IPS DF 6.9 (cell line): ENCODE data around the gene C1QTNF7.

Experiments
- DNase-seq: peaks from one replicate; pipeline ENCODE4 v3.0.0-alpha.2; 2013; ENCODE audit warnings: low read depth, low spot score
- H3K27ac ChIP-seq: one replicate; pipeline ENCODE4 v1.5.1; 2013; ENCODE audit warnings: low read length, control low read depth
- H3K27me3 ChIP-seq: 2 replicates; pipeline ENCODE4 v1.6.1; 2013; ENCODE audit warnings: mild to moderate bottlenecking, low read length; ENCODE audit not compliant: control insufficient read depth, insufficient read depth
- H3K36me3 ChIP-seq: 2 replicates; pipeline ENCODE4 v1.6.1; 2013; ENCODE audit warnings: low read length; ENCODE audit not compliant: control insufficient read depth, insufficient read depth
- H3K4me1 ChIP-seq: 2 replicates; pipeline ENCODE4 v1.6.1; 2013; ENCODE audit warnings: low read length; ENCODE audit not compliant: control insufficient read depth, insufficient read depth
- H3K4me3 ChIP-seq: 2 replicates; pipeline ENCODE4 v1.5.1; 2013; ENCODE audit warnings: mild to moderate bottlenecking, low read length
- H3K9me3 ChIP-seq: 2 replicates; pipeline ENCODE4 v1.6.1; 2013; ENCODE audit warnings: low read length, inconsistent platforms; ENCODE audit not compliant: control insufficient read depth, insufficient read depth
- WGBS: extraction: QIAGEN DNeasy Blood & Tissue Kit; methylation state at CpG from one replicate; pipeline ENCODE4 v1.1.7; 2013; ENCODE audit warnings: mixed read lengths, missing lambda C conversion rate; ENCODE audit not compliant: insufficient read length, insufficient coverage; 5-methylcytosine and 5-hydroxymethylcytosine counted together

Gene C1QTNF7

DNA sequence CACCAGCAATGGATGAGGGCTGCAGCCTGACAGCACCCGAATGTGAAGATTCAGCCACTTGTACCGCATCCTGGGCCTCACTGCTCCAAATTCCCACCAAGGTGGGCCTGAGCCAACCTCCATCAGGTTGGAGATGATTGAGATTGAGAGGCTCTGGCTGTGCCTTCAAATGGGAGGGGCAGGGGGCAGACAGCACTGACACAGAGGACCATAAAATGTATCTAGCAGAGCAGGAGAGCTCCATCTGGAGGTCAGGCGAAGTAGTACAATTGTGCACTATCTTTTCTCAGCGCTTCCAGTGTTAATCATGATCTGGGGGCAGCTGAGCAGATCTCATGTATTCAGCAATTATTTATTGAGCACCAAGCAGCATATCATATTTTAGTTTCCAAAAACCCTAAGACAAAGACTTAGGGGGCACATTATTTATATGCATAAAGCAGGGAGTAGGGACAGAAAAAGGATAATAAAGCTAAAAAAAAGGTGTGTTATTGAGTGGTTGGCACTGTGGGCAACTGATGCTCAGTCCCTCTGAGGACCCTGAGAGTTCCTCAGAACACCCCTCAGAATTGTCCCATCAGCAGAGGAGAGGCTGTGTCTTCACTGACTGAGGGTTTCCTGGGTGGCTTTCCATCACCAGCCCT lies 31.6 kb upstream of the C1QTNF7 start:
- H3K27me3 ChIP-seq, result no peaks in the 10 kb centered on the region
- no peaks in the 10 kb centered on the region for H3K4me1 ChIP-seq
- H3K36me3 ChIP-seq, result no peaks in the 10 kb centered on the region
- WGBS, result no CpG with 5 or more reads among the region's 4 CpGs
- no peak overlapping the region for H3K4me3 ChIP-seq
- no peak overlapping the region for H3K27ac ChIP-seq
- DNase-seq, result peak; percentile 52
- no peaks in the 10 kb centered on the region for H3K9me3 ChIP-seq

DNA sequence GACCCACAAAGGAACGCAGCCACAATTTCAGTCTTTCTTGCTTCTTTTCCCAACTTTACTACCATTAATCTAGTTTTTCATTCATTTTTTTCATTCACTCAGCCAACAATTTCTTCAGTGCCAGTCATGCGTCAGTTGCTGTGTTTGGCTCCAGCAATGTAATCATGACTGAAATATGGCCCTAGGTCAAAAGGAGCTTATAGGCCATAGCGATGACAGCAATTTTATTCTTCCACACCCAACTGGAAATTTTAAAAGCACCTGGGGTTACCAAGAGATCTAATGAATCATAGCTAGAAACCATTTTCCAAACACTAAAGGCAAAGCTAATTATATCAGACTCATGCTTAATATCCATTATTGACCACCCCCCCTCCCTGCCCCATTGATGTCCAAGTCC lies 29.8 kb upstream of the C1QTNF7 start:
- no peak overlapping the region for H3K27ac ChIP-seq
- H3K4me1 ChIP-seq, result no peaks in the 10 kb centered on the region
- H3K4me3 ChIP-seq, result no peak overlapping the region
- no peaks in the 10 kb centered on the region for H3K36me3 ChIP-seq
- WGBS, result no CpG with 5 or more reads among the region's 3 CpGs
- H3K27me3 ChIP-seq, result no peaks in the 10 kb centered on the region
- no peaks in the 10 kb centered on the region for H3K9me3 ChIP-seq
- DNase-seq, result no peak

DNA sequence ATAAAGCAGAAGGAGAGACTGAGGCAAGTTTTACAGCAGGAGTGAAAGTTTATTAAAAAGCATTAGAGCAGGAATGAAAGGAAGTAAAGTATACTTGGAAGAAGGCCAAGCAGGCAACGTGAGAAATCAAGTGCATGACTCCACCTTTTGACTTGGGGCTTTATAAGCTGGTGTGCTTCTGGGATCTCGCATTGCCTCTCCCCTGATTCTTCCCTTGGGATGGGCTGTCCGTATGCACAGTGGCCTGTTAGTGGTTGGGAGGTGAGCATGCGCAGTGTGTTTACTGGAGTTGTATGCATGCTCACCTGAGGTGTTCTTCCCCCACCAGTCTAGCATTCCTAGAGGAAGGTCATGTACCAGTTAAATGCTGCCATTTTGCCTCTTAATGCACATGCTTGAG lies 29.1 kb upstream of the C1QTNF7 start:
- Histone ChIP-seq H3K36me3 (no peaks in the 10 kb centered on the region), H3K27ac (no peak overlapping the region), H3K4me3 (no peak overlapping the region), H3K9me3 (no peaks in the 10 kb centered on the region), H3K27me3 (no peaks in the 10 kb centered on the region), H3K4me1 (no peaks in the 10 kb centered on the region)
- no CpG with 5 or more reads among the region's 4 CpGs for WGBS
- no peak for DNase-seq

DNA sequence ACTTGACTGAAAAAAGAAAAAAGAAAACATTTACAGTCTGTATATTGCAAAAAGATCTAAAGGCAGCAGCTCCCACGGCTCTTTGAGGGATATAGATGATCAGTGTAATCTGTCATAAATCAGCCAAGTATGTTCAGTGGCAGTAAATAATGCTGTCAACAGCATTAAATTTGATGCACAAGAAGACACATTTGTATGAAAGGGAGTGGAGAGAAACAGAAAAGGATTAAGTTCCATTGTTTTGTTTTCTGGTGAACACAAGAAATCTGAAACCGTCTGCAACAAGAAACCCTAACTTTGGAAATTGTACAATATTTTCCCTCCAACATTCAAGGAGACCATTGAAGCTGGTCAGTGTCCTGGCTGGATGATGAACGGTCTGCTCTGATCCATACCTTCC lies 27.6 kb upstream of the C1QTNF7 start:
- Histone ChIP-seq H3K9me3 (no peaks in the 10 kb centered on the region), H3K36me3 (no peaks in the 10 kb centered on the region), H3K4me3 (no peak overlapping the region), H3K27ac (no peak overlapping the region), H3K4me1 (no peaks in the 10 kb centered on the region), H3K27me3 (no peaks in the 10 kb centered on the region)
- DNase-seq, result no peak
- WGBS, result no CpG with 5 or more reads among the region's 3 CpGs

DNA sequence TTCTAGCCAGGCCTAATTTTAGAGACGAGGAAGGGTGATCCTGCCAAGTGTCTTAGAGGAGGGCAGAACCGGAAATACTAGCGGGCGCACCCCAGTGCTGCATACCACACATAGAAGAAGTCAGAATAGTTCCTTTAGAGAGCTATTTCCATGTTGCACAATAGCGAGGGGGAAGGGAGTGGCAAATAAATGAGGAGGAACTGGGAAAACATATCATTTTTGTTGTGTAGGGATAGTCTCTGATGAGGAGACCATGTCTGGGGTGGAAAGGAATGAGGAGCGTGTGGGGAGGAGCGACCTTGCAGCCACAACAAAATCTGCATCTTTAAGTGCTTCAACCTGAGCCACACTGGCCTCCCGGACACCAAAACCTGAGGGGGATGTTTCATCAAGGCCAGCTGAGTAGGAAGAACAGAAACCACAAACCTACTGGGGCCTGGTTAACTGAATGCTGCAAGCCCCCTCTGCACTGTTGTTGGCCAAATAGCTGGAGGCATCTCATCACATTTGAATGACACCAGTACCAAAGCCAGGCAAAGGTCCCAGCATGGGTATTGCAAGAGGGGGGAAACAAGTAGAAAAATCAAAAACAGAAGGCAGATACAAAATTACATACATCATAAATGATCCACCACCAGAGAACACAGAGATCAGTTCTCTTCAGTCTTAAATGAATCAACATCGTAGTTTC lies 26.7 kb upstream of the C1QTNF7 start:
- H3K36me3 ChIP-seq, result no peaks in the 10 kb centered on the region
- WGBS, result no CpG with 5 or more reads among the region's 9 CpGs
- no peak overlapping the region for H3K4me3 ChIP-seq
- DNase-seq, result no peak
- no peaks in the 10 kb centered on the region for H3K9me3 ChIP-seq
- H3K27me3 ChIP-seq, result no peaks in the 10 kb centered on the region
- H3K27ac ChIP-seq, result no peak overlapping the region
- H3K4me1 ChIP-seq, result no peaks in the 10 kb centered on the region

DNA sequence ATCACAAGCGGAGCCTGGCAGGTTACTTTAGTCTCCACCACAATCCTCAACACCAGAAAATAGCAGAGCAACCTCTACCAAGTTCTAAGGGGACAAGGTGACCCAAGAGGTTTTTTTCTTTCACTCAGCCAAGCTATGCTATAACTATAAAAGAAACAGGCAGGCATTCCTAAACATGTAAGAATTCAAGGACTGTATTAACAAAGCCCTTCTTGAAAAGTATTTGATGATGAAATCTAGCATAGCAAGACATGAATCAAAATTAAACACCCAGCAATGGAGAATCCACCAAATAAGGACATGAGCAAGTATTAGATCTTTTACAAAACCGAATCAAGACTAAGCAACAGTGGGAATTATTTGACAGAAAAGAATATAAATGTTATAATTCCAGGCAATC lies 25.7 kb upstream of the C1QTNF7 start:
- H3K4me1 ChIP-seq, result no peaks in the 10 kb centered on the region
- WGBS, result no CpG with 5 or more reads among the region's 2 CpGs
- no peak for DNase-seq

DNA sequence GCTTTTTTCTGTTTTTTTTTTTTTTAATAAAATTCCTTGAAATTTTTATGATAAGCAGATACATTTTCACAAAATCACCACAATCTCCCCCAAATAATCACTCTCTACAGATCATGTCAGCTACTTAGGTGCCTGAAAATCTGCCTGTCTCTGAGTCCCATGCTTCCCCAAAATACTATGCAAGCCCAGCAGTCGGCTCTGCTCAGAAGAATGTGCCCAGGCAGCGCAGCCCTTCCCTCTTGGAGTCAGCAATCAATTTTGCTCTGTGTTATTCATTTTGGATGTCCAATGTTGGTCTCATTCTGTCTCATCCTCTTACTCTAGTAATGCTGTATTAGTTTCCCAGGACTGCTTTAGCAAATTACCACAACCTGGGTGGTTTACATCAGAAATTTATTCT lies 24.9 kb upstream of the C1QTNF7 start:
- Histone ChIP-seq H3K36me3 (no peaks in the 10 kb centered on the region), H3K4me3 (no peak overlapping the region), H3K27ac (no peak overlapping the region), H3K9me3 (no peaks in the 10 kb centered on the region), H3K27me3 (no peaks in the 10 kb centered on the region), H3K4me1 (no peaks in the 10 kb centered on the region)
- no CpG with 5 or more reads among the region's 2 CpGs for WGBS
- DNase-seq, result no peak

More for the DNA sequence above, 25.7 kb upstream of the C1QTNF7 start:
- Histone ChIP-seq H3K27me3 (no peaks in the 10 kb centered on the region), H3K27ac (no peak overlapping the region), H3K9me3 (no peaks in the 10 kb centered on the region), H3K4me3 (no peak overlapping the region), H3K36me3 (no peaks in the 10 kb centered on the region)

DNA sequence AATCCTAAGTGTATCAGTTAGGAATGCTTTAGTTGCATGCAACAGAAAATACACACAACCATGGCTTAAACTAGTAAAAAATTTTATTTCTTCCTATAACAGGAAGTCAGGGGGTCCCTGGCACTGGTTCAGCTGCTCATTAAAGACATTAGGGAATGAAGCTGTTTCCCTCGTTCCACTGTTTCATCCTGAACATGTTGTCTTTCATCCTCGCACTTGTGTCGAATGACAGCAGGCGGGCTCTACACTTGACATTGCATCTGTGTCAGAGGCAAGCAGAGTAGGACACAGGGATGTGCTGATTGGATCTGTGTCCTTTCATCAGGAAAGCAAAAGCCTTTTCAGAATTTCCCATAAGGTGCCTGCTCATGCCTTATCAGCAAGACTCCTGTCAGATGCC lies 22.8 kb upstream of the C1QTNF7 start:
- Histone ChIP-seq H3K4me3 (no peak overlapping the region), H3K27ac (no peak overlapping the region), H3K4me1 (no peaks in the 10 kb centered on the region), H3K27me3 (no peaks in the 10 kb centered on the region), H3K9me3 (no peaks in the 10 kb centered on the region), H3K36me3 (no peaks in the 10 kb centered on the region)
- DNase-seq, result no peak
- no CpG with 5 or more reads among the region's 4 CpGs for WGBS

DNA sequence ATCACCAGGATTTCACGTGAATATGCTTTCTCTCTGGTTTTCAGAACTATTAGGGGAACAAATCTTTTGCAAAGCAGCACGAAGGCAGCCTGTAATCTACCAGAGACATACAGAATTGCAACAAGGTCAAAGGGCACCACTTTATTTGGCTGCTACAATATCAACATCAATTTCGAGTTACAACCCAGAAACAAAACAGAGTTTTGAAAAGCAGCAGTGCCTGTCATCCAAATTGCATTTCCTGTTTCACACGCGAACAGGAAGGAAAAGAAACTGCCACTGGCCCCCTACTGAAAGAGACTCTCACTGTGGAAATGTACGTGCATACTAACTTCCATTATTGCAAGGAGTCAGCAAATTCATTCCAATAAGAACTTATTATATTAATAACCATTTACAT lies 17.1 kb upstream of the C1QTNF7 start:
- H3K36me3 ChIP-seq, result no peaks in the 10 kb centered on the region
- H3K27me3 ChIP-seq, result no peaks in the 10 kb centered on the region
- no peaks in the 10 kb centered on the region for H3K9me3 ChIP-seq
- DNase-seq, result no peak
- WGBS, result no CpG with 5 or more reads among the region's 6 CpGs
- no peaks in the 10 kb centered on the region for H3K4me1 ChIP-seq
- H3K27ac ChIP-seq, result no peak overlapping the region
- no peak overlapping the region for H3K4me3 ChIP-seq

DNA sequence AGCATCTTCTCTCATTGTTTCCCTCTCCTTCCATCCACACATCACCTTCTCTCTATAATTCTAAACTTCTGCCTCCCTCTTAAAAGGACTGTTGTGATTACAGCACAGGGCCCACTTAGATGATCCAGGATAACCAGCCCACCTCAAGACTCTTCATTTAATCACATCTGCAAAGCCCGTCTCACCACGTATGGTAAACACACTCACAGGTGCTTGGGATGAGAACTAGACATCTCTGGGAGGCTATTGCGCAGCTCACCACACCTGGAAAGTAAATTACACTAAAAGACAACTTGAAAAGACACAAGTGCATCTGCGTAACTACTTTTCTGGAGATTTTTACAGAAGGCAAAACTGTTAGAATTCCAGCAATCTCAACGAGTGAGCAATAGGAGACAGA lies 15.4 kb upstream of the C1QTNF7 start:
- H3K27ac ChIP-seq, result no peak overlapping the region
- no CpG with 5 or more reads among the region's 5 CpGs for whole genome bisulfite sequencing
- 0 out of 2 replicates have a peak, but pooled peaks cover 1% of the 10 kb centered on the region for H3K4me1 ChIP-seq

More for the DNA sequence above, 15.4 kb upstream of the C1QTNF7 start:
- H3K9me3 ChIP-seq, result no peaks in the 10 kb centered on the region
- no peaks in the 10 kb centered on the region for H3K27me3 ChIP-seq
- H3K4me3 ChIP-seq, result no peak overlapping the region
- no peaks in the 10 kb centered on the region for H3K36me3 ChIP-seq
- no peak for DNase-seq
